SW 1271 (cell line): ENCODE results near the gene SPACA7.
"Not testable (repeated sequence)": the region's sequence is repeated elsewhere in the genome, so short reads cannot be mapped to it uniquely, and the experiment has no call there.

ENCODE experiments used
- DNase-seq, 2 experiments: peaks; one replicate each; lab custom pipeline; 2025; lab: John Stamatoyannopoulos, UW

SPACA7 gene

GRCh38 chr13:112350300-112350699 is 25.9 kb upstream of the SPACA7 start:
- DNase-seq: no peak

GRCh38 chr13:112351825-112352224 is 24.3 kb upstream of the SPACA7 start:
- DNase-seq: no peak

- no peak for DNase-seq
These were observed 22.3 kb upstream of the SPACA7 start for GRCh38 chr13:112353856-112354255.

- no peak for DNase-seq
These were observed 21.6 kb upstream of the SPACA7 start for GRCh38 chr13:112354330-112355273.

- DNase-seq: no peak
These were observed 20.8 kb upstream of the SPACA7 start for GRCh38 chr13:112355274-112355838.

GRCh38 chr13:112356190-112356589 is 20.0 kb upstream of the SPACA7 start:
- DNase-seq: no peak

- DNase-seq: no peak
These were observed 18.0 kb upstream of the SPACA7 start for GRCh38 chr13:112358156-112358555.

GRCh38 chr13:112362021-112362420 is 14.1 kb upstream of the SPACA7 start:
- DNase-seq: no peak

- DNase-seq: no peak
These were observed 12.2 kb upstream of the SPACA7 start for GRCh38 chr13:112363867-112364528.

GRCh38 chr13:112366907-112367646 is 9.1 kb upstream of the SPACA7 start:
- DNase-seq: no peak

GRCh38 chr13:112368883-112369282 is 7.3 kb upstream of the SPACA7 start:
- no peak for DNase-seq

GRCh38 chr13:112370311-112370710 is 5.8 kb upstream of the SPACA7 start:
- no peak for DNase-seq

- DNase-seq: no peak
These were observed 1.9 kb upstream of the SPACA7 start for GRCh38 chr13:112374271-112374670.

GRCh38 chr13:112391746-112392145 is 15.6 kb downstream of the SPACA7 start:
- no peak for DNase-seq

GRCh38 chr13:112392719-112393118 is 16.6 kb downstream of the SPACA7 start:
- DNase-seq: no peak

- DNase-seq: not testable (repeated sequence)
These were observed 18.9 kb downstream of the SPACA7 start for GRCh38 chr13:112395022-112395421.

- DNase-seq: not testable (repeated sequence)
These were observed 19.8 kb downstream of the SPACA7 start for GRCh38 chr13:112395941-112396340.

GRCh38 chr13:112397108-112397507 is 21.0 kb downstream of the SPACA7 start:
- no peak for DNase-seq

- not testable (repeated sequence) for DNase-seq
These were observed 22.2 kb downstream of the SPACA7 start for GRCh38 chr13:112398347-112398746.

- not testable (repeated sequence) for DNase-seq
These were observed 33.7 kb downstream of the SPACA7 start for GRCh38 chr13:112409828-112410227.

GRCh38 chr13:112416647-112417046 is 40.5 kb downstream of the SPACA7 start:
- no peak for DNase-seq

GRCh38 chr13:112417079-112417478 is 40.9 kb downstream of the SPACA7 start:
- no peak for DNase-seq
